ENCODE data around the gene CTNNA3.

DNA sequence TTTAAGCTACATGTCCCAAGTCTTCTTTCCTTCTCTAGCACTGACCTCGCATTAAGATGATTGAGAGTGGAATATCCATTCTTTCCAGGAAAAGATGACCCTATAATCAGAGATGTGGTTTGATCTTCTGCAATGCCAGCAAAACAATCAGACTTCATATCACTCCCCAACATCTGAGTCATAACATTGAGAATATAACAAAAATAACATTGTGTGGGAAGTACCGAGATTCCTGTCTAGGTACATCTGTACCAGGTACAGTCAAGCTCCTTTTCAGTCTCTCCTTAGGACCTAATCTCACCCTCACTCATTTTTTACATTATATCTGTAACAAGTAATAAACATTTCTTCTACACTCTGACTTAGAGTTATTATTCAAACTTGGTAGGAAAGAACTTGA is 568.6 kb downstream of the CTNNA3 start:
- no peak for TF ChIP-seq POLR2A (IDR thresholded peaks at IDR 0.05)
- TF ChIP-seq, protein P1, sequence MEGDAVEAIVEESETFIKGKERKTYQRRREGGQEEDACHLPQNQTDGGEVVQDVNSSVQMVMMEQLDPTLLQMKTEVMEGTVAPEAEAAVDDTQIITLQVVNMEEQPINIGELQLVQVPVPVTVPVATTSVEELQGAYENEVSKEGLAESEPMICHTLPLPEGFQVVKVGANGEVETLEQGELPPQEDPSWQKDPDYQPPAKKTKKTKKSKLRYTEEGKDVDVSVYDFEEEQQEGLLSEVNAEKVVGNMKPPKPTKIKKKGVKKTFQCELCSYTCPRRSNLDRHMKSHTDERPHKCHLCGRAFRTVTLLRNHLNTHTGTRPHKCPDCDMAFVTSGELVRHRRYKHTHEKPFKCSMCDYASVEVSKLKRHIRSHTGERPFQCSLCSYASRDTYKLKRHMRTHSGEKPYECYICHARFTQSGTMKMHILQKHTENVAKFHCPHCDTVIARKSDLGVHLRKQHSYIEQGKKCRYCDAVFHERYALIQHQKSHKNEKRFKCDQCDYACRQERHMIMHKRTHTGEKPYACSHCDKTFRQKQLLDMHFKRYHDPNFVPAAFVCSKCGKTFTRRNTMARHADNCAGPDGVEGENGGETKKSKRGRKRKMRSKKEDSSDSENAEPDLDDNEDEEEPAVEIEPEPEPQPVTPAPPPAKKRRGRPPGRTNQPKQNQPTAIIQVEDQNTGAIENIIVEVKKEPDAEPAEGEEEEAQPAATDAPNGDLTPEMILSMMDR (IDR thresholded peaks at IDR 0.05) = no peak
- no peak for TF ChIP-seq POLR2AphosphoS5 (IDR thresholded peaks at IDR 0.05)
